Anterior cingulate cortex (tissue), 58 donors: ENCODE data around the gene KRTAP13-2.

Experiments used
- DNase-seq, 58 donors: peaks; one replicate each; lab custom pipeline; 2025; lab: John Stamatoyannopoulos, UW

KRTAP13-2 gene

DNA sequence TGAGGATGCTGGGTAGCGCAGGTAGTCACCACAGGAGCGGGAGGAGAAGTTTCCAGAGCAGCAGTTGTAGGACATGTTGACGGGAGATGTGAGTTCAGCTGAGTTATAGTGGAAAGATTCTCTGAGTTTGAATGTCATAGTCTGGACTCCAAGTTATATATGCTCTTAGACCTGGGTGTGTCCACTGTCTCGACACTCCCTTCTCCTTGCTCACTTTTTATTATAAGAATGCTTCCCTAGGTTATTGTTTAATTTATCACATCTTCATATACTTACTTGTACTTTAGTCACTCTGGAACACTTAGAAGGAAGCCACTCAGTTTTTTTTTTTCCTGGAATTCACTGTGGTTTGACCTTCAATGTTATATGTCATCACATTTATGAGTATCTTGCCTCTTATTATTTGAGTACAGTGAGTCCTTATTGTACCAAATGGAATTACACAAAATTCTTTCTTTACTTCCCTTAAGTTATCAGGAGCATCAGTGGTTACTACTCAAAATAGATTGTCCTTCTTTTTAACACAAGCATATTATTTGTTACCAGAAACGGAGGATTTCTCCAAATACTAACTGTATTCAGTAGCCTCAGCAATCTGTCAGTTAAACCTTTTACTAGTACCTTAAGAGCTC lies at the start of gene KRTAP13-2:
KRTAP13-2 (minus strand) TSS at position 133 of the 632 bp plus-strand sequence; CDS start at position 75, 58 bp downstream.
- DNase-seq: no peak

GRCh38 chr21:30415993-30416392 lies 43.9 kb upstream of the KRTAP13-2 start:
- DNase-seq: no peak

DNA sequence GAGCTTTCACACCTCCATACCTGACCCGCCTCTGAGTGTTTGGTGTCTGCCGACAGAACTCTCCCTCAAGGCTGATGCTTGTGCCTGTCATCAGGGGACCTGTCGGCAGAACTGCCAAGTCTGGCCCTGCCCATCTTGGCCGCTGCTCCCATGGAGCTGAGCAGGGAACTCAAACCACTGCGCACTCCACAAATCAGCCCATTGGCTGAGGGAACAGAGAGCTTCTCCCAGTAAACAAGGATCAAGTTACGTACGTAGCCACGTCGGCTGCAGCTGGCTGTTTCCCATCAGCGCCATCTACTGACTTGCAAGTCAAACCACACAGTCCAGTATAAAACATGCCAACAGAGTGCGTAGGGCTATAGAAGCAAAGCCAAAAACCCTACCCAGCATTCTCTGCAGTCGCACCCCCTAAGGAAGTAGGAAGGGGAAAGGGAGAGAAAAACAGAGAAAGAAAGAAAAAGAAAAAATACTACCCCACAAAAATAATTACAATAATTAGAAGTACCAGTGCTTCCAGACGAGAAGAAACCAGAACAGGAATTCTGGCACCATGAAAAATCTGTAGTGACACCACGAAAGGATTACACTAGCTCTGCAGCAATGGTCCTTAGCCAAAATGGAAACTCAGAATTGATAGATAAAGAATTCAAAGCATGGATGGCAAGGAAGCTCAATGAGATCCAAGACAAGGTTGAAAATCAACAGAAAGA lies 36.9 kb upstream of the KRTAP13-2 start:
- peak in 1 of 58 donors; percentile 0 for DNase-seq

GRCh38 chr21:30395731-30396130 lies 23.7 kb upstream of the KRTAP13-2 start, which contains the start of gene KRTAP13-1:
Gene KRTAP13-1 (plus strand): TSS chr21:30396031. CDS start chr21:30396087, 56 bp downstream.
- DNase-seq: no peak

DNA sequence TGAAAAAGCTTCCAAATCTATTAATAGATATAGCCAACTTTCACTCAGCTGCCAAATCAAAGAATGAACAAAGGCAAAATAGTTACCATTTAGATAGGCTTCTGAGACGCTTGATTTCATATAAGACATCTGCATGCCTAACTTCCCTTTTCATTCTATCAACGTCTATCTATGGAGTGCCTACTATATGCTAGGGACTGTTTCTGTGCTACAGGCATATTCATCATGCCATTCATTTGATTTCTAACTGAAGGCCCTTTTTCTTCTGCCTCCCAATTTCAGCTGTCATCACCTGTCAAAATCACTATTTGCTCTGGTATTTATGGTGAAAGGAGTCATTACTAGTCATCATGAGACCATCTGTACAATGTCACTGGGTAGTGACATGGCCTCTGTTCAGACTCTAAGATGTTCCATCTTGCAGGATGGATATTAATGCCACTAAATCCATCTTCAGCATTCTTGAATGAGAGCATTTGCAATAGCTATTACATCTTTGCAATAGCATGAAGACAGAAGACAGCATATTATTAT lies 19.5 kb upstream of the KRTAP13-2 start:
- DNase-seq: no peak

DNA sequence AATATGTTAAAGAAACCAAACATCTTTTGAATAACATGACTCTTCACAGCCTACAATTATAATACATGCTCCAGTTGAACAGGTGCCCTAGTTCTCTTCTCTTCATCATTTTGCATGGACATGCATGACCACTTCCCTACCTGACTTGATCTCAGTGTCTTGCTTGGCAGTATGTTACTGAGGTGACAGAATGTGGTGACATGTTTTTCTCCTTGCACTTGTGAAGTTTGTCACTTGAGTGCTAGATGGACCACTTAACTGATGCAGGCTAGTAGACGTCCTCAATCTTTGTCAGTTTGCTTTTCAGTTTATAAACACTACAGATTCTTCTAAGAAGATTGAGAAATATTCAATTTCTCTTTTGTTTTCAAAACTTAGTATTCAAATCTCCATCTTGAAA lies 10.1 kb upstream of the KRTAP13-2 start:
- DNase-seq: no peak

DNA sequence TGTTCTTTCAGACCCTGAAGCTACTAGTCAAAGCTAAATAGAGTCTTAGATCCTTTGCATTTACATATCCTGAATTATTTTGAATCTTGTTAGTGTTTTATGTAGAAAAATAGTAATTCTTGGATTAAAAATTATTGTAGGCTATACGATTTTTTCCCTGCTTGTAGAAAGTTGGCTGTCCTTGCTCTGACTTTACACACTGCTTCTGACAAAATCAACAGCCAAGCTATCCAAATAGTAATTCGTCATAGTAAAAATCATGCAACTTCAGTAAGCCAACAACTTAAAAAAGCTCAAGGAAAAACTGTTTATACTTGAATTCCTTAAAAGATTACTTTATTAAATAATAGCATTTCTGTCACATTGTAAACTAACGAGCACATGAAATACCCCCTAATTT lies 16.2 kb downstream of the KRTAP13-2 start:
- no peak for DNase-seq

GRCh38 chr21:30354308-30355005 lies 17.6 kb downstream of the KRTAP13-2 start:
- no peak for DNase-seq

DNA sequence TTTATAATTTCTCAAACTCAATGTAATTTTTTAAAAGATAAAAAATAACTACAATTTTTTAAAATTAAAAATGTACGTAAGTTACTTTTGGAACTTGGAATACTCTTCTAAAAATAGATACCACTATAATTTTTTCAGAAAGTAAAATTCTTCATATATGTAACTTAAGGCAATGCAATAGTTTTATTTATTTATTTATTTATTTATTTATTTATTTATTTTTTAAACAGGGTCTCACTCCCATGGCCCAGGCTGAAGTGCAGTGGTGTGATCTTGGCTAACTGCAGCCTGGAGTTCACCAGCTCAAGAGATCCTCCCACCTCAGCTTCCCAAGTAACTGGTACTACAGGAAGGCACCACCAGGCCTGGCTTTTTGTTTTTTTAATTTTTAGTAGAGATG lies 20.5 kb downstream of the KRTAP13-2 start:
- no peak for DNase-seq

- DNase-seq: no peak
These were observed 22.5 kb downstream of the KRTAP13-2 start for GRCh38 chr21:30349572-30349971.

DNA sequence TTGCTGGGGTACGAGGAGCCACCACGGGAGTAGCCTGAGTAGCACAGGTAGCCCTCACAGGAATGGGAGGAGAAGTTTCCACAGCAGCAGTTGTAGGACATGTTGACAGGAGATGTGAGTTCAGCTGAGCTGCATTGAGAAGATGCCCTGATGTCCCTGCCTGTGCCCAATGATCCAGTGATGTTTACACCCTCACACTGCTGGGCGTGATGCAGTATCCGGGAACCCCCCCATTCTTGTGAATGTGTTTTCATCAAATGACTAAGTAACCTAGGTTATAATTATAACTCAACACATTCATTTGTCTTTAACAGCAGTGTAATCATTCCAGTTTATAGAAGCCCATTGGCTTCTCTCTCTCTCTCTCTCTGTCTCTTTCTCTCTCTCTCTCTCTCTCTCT lies 23.6 kb downstream of the KRTAP13-2 start, which contains the start of gene KRTAP23-1:
KRTAP23-1 (minus strand) TSS at position 101 of the 400 bp plus-strand sequence; CDS start at position 101, 0 bp downstream.
- DNase-seq: no peak

DNA sequence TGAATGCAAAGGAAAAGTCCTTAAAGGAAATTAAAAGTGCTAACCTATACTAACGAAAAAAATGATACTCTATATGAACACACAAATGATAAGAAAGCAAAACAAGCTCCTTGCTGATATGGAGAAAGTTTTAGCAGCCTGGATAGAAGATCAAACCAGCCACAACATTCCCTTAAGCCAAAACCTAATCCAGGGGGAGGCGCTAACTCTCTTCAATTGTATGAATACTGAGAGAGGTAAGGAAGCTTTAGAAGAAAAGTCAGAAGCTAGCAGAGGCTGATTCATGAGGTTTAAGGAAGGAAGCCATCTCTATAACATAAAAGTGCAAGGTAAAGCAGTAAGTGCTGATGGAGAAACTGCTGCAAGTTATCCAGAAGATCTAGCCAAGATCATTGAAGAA lies 27.1 kb downstream of the KRTAP13-2 start:
- DNase-seq: no peak

DNA sequence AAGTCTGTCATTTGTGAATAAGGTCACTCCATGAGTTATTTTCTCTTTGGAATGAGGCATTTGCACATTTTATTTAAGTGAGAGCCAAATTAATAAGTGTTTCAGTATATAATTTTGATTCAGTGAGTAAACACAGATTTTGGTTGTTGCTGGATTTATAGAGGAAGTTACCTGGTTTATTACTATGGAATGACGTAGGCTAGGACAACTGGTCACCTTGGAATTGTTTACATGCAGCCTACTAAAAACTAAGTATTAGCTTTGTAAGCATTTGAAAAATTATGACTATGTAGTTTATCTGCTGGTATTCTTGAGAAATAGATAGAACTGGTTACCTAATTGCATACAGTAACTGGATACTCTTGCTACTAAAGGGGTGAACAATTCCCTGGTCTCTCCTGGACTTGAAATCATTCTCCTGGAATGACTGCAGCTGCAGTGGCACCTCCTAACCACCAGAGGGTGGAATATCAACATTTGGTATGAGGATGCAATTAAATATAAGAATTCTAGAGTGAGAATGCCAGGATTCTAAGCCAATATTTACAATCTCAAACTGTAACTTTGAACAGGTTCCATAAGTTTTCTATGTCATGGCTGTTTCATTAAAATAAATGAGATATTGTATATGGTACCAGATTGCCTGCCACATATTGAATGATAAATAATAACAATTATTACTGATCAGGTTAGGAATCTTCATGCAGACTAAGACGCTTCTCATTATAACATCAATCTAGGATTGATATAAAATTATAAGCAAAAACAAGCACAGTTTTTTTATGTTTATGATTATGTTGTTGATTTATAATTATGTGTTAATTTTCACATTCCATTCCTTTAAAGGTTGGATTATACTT lies 31.1 kb downstream of the KRTAP13-2 start:
- DNase-seq: peak in 8 of 58 donors; percentile 0 to 29 (median 2)

- no peak for DNase-seq
These were observed 33.4 kb downstream of the KRTAP13-2 start for GRCh38 chr21:30338717-30339116.

DNA sequence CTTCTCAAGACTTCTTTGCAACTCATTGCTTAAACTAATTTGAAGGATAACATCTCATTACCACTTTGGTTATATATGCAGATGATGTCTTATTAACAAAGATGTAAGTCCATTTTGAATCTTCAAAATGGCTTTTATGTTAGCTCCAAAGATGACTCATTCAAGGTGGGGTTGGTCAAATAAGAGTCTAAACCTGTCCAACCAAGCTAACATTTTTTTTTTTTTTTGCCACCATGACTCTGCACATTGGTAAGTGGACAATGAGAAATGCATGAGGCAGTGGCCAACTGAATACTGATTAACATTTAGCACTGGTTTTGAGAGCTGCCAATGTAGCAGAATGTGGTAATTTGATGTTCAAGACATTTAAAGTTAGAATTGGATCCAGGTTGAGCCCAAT lies 34.3 kb downstream of the KRTAP13-2 start:
- no peak for DNase-seq

DNA sequence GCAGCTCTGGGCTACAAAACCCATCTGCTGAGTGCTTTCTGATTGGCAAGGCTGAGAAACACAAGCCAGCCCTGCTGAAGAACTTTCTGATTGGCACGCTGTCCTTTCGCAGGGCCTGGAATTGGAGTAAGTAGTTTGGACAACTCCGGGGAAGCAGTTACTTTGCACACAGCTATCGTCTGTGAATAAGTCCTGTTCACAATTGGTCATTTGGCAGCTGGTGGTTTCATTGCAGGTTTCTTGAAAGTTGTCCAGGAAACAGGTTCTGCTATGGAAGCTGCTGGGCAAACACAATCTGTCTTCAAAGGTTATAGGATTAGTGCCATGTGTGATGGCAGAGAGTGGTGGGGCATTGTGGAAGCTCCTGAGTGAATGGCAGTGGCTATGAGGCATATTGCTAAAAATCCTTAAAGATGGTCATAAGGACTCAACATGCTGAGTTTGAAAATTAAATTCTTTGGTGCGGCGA lies 34.8 kb downstream of the KRTAP13-2 start, which contains the start of gene KRTAP27-1:
KRTAP27-1 (minus strand) TSS at position 419 of the 469 bp plus-strand sequence; CDS start at position 393, 26 bp downstream.
- no peak for DNase-seq

DNA sequence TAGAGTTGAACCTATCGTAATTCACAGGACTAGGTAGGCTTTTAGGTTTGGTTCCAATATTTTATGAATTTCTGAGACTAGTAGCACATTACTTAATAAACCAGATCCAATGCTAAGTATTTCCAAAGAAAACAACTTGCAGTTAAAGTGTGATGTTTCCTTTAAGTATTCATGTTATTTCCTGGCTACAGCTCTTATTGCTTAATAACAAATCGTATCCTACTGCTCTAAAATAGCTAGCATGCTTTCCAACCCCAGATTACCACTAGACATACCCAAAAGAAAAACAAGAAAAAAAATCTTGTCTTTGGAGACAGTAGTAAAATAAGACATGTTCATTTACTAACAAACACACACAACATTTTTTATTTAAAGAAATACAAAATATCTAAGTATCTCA lies 35.5 kb downstream of the KRTAP13-2 start:
- DNase-seq: no peak

- DNase-seq: no peak
These were observed 38.3 kb downstream of the KRTAP13-2 start for GRCh38 chr21:30333736-30334135.

DNA sequence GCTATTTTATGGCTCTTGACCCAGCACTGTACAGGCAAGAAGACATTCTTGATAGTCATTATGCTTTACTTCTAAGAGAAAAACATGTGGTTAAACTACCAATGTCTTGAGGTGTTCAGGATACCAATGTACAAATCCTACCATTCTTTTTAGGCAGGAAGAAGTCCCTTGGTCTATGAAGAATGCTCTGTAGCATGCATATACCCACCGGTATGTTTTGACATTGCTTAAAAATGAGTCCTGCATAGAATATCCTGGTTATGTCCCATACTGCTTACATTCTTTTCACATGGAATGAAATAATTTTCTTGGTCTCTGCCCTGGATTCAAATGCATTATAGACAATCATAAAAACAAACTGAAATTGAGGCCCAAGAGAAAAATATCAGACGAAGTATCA lies 39.4 kb downstream of the KRTAP13-2 start:
- no peak for DNase-seq
